Smooth muscle cell (in vitro differentiated cells): ENCODE data around the gene ITSN1. TPM values are rescaled to one million over a fixed set of nuclear protein-coding genes. Genes with fewer than 3 reads are reported as not detected.

Experiments used
- DNase-seq: peaks from one replicate; lab custom pipeline; 2025; ENCODE audit not compliant: unreplicated experiment; lab: John Stamatoyannopoulos, UW
- H2AFZ ChIP-seq: fragments of 200-600 bp; sonication (generic); 2 replicates; pipeline ENCODE4 v1.6.0; 2016; ENCODE audit warnings: antibody characterized with exemption, low read depth, mild to moderate bottlenecking
- H3F3A ChIP-seq: fragments of 200-600 bp; sonication (generic); 2 replicates; pipeline ENCODE4 v1.6.0; 2017; ENCODE audit warnings: antibody characterized with exemption, low read depth
- H3K27ac ChIP-seq: fragments of 200-600 bp; sonication (generic); 2 replicates; pipeline ENCODE4 v1.5.1; 2016; ENCODE audit warnings: low read depth, mild to moderate bottlenecking
- H3K27me3 ChIP-seq: fragments of 200-600 bp; sonication (generic); 2 replicates; pipeline ENCODE4 v1.6.1; 2016; ENCODE audit warnings: low read depth, mild to moderate bottlenecking
- H3K36me3 ChIP-seq: fragments of 200-600 bp; sonication (generic); 2 replicates; pipeline ENCODE4 v1.5.1; 2016; ENCODE audit warnings: low read depth
- H3K4me1 ChIP-seq: fragments of 200-600 bp; sonication (generic); 2 replicates; pipeline ENCODE4 v1.5.1; 2016; ENCODE audit warnings: low read depth
- H3K4me2 ChIP-seq: fragments of 200-600 bp; sonication (generic); 2 replicates; pipeline ENCODE4 v1.6.0; 2016; ENCODE audit warnings: mild to moderate bottlenecking
- H3K4me3 ChIP-seq: fragments of 200-600 bp; sonication (generic); 2 replicates; pipeline ENCODE4 v1.5.1; 2016; ENCODE audit warnings: mild to moderate bottlenecking
- H3K79me2 ChIP-seq: fragments of 200-600 bp; sonication (generic); 2 replicates; pipeline ENCODE4 v1.6.0; 2016; ENCODE audit warnings: low read depth, mild to moderate bottlenecking
- H3K9ac ChIP-seq: fragments of 200-600 bp; sonication (generic); 2 replicates; pipeline ENCODE4 v1.6.0; 2016; ENCODE audit warnings: low read depth
- H3K9me3 ChIP-seq: fragments of 200-600 bp; sonication (generic); replicated peaks from 2 replicates; pipeline ENCODE4 v1.5.1; 2016; ENCODE audit warnings: low read depth
- H4K20me1 ChIP-seq: fragments of 200-600 bp; sonication (generic); 2 replicates; pipeline ENCODE4 v1.6.0; 2016; ENCODE audit warnings: low read depth
- CTCF ChIP-seq: fragments of 200-600 bp; sonication (generic); IDR thresholded peaks from 2 replicates; pipeline ENCODE4 v1.5.1; 2017; ENCODE audit warnings: borderline replicate concordance, mild to moderate bottlenecking, antibody characterized with exemption; ENCODE audit not compliant: insufficient read depth, poor library complexity, severe bottlenecking
- WGBS: methylation state at CpG from one replicate; pipeline ENCODE4 v1.1.7; 2016; ENCODE audit warnings: low lambda C conversion rate; 5-methylcytosine and 5-hydroxymethylcytosine counted together
- polyA plus RNA-seq: library from polyadenylated mRNA; unstranded; fragments of >200 nt; fragmentation: Nextera tagmentation; extraction: Ambion mirVana; gene quantifications from 2 replicates; pipeline ENCODE4 v1.2.1, GENCODE V29; 2016
- total RNA-seq: library from RNA; depleted of rRNA; stranded (reverse); fragments of >200 nt; gene quantifications from 2 replicates; pipeline ENCODE4 v1.2.3, GENCODE V29; 2014

ITSN1 gene
- total and polyA plus RNA-seq, 2 experiments from 2014 or later: 36.4 to 76.5 TPM

GRCh38 chr21:33760641-33761440, 118.5 kb downstream of the ITSN1 start:
- Histone ChIP-seq H3K27me3 (no peaks in the 10 kb centered on the region), H3K27ac (peak overlapping the region; percentile 92), H3K79me2 (peaks cover 4% of the 10 kb centered on the region), H3K9ac (peak overlapping the region; percentile 75), H4K20me1 (peaks cover 3% of the 10 kb centered on the region), H3K9me3 (no peaks in the 10 kb centered on the region), H3K4me2 (peak overlapping the region; percentile 66), H3K4me1 (no peaks in the 10 kb centered on the region), H3K4me3 (peak overlapping the region; percentile 11), H3K36me3 (no peaks in the 10 kb centered on the region), H3F3A (peaks cover 12% of the 10 kb centered on the region), H2AFZ (no peak overlapping the region)
- WGBS: 30% methylated on average over 9 of the region's 9 CpGs
- no peak for DNase-seq
- no peak for TF ChIP-seq CTCF

GRCh38 chr21:33761441-33762036, 119.2 kb downstream of the ITSN1 start:
- TF ChIP-seq CTCF: no peak
- Histone ChIP-seq H3K4me1 (no peaks in the 10 kb centered on the region), H3K9ac (peak overlapping the region; percentile 75), H4K20me1 (peaks cover 3% of the 10 kb centered on the region), H3K27ac (peak overlapping the region; percentile 92), H3K27me3 (no peaks in the 10 kb centered on the region), H2AFZ (no peak overlapping the region), H3K9me3 (no peaks in the 10 kb centered on the region), H3K4me2 (peak overlapping the region; percentile 66), H3F3A (peaks cover 12% of the 10 kb centered on the region), H3K79me2 (peaks cover 4% of the 10 kb centered on the region), H3K4me3 (peak overlapping the region; percentile 11), H3K36me3 (no peaks in the 10 kb centered on the region)
- no peak for DNase-seq
- 18% methylated on average over 6 of the region's 6 CpGs for WGBS

- Histone ChIP-seq H3K4me3 (no peak overlapping the region), H3K79me2 (peaks cover 4% of the 10 kb centered on the region), H3F3A (peaks cover 12% of the 10 kb centered on the region), H3K4me1 (no peaks in the 10 kb centered on the region), H4K20me1 (peaks cover 3% of the 10 kb centered on the region), H3K27ac (peak overlapping the region; percentile 92), H3K4me2 (no peak overlapping the region), H2AFZ (no peak overlapping the region), H3K36me3 (peaks cover 6% of the 10 kb centered on the region), H3K9ac (no peak overlapping the region), H3K9me3 (no peaks in the 10 kb centered on the region), H3K27me3 (no peaks in the 10 kb centered on the region)
- DNase-seq: no peak
- WGBS: 95% methylated on average over 9 of the region's 9 CpGs
- TF ChIP-seq CTCF: no peak
These were observed 120.7 kb downstream of the ITSN1 start for GRCh38 chr21:33762803-33763581.
